Mesenteric fat pad (tissue), 1 donor: Measurements from ENCODE around the gene COL5A1. TPM values are rescaled to one million over a fixed set of nuclear protein-coding genes. Genes with fewer than 3 reads are reported as not detected.
"Not testable (repeated sequence)": the region's sequence is repeated elsewhere in the genome, so short reads cannot be mapped to it uniquely, and the experiment has no call there.

Source experiments
- DNase-seq: peaks from one replicate; pipeline ENCODE4 v3.0.0-alpha.2; 2020; ENCODE audit warnings: low spot score
- total RNA-seq: library from RNA; stranded (reverse); fragmentation: NEBNext Ultra II Directional; extraction: Animal tissue kit (Norgen Biotek cat#: 25700); gene quantifications from one replicate; pipeline ENCODE4 v1.2.1, GENCODE V29; 2021
- donor health status: DM: yes; HTN: yes; CAD: no.

Gene COL5A1
- total RNA-seq, 1 donor from 2014 or later, result 84.7 TPM

GRCh38 chr9:134690301-134690751, 48.7 kb downstream of the COL5A1 start:
- no peak for DNase-seq

GRCh38 chr9:134690946-134691694, 49.5 kb downstream of the COL5A1 start:
- DNase-seq, result no peak

GRCh38 chr9:134691695-134692572, 50.3 kb downstream of the COL5A1 start:
- DNase-seq, result no peak

DNA sequence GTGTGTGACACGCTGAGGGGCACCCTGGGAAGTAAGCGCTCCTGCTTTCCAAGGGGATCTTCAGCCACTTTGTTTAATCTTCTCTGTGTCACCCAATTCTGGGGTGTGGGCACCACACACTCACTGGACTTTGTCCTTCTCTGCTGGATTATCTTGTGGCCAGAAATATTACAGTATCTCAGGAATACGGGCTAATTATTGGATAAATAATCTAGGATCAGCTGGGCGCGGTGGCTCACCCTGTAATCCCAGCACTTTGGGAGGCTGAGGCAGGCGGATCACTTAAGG, 50.9 kb downstream of the COL5A1 start:
- no peak for DNase-seq

DNA sequence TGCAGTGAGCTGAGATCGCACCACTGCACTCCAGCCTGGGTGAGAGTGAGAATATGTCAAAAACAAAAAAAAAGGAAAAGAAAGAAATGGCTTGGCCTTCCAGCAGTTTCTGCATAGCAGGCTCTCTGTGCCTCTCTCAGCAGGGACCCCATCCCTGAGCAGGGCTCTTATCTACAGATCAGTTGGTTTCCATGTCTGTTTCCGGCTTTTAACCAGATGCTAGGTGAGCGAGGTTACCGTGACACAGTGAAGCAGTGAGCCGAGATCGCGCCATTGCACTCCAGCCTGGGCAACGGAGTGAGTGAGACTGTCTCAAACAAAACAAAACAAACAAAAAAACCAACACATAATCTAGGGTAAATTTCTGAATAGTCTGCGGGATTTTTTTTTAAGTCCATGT, 51.4 kb downstream of the COL5A1 start:
- DNase-seq, result no peak

GRCh38 chr9:134693641-134694367, 52.2 kb downstream of the COL5A1 start:
- no peak for DNase-seq

DNA sequence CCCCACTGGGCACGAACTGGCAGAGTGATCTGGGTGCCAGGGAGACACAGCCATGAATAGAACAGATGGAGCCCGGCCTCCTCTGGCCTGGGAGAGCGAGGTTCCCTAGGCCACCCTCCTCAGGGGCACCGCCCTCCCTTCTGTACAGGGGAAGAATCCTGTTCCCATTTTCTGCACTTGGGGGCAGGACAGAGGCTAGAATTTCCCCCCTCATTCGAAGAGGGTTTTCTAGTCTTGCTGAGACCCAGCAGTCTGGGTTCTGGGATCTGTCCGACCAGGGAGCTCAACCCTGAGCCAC, 52.7 kb downstream of the COL5A1 start:
- no peak for DNase-seq

DNA sequence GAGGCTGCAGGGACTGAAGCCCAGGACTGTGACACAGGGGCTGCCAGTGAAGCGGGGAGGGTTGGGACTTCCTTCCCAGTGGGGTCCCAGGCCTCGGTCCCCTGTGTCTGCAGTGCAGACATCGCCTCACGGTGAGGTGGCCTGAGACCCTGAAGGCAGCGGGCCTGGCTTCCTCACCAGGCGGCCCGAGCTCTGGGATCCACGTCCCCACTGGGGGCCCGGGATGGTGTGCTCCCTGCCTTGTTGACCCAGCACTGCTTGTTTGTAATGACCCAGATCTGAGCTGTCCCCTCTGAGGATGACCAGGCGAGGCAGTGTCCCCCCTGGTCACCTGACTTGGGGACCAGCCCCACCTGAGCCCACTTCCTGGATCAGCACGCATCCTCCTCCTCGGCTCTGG, 53.1 kb downstream of the COL5A1 start:
- DNase-seq, result no peak

GRCh38 chr9:134695144-134695543, 53.5 kb downstream of the COL5A1 start:
- no peak for DNase-seq

DNA sequence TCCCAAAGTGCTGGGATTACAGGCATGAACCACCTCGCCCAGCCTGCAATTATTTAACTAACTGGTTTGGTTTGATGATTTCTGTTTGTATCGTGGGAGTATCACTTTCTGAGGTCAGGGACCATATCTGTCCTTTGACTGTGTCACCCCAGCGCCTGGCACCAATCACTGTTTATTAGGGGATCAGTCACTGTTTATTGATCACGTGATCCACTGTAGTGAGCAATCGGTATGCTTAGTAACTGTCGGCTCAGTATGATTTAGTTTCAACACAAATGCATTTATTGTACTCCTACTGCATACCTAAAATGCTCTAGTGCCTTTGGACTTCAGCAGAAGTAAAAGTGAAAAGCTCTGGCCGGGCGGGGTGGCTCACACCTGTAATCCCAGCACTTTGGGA, 54.8 kb downstream of the COL5A1 start:
- DNase-seq, result no peak

DNA sequence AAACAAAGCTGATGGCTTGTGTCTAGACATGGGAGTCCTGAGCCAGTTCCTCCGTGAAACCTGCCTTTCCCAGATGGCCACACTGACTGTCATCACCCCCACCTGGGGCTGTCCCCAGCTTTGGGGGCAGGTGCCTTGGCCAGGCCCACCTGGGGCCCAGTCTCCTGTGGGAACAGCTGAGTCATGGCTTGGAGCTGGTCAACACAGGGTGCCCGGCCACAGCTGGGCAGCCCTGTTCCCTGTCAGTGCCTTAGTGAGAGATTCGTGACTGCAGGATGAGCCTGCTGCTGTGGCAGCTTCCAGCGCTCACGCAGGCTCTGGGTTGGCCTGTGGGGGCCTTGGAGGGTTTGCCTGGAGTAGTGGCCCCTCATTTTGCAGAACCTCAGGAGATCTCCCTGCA, 56.5 kb downstream of the COL5A1 start:
- no peak for DNase-seq

- no peak for DNase-seq
Measured at GRCh38 chr9:134698587-134699342, 57.2 kb downstream of the COL5A1 start.

- no peak for DNase-seq
Measured at GRCh38 chr9:134699343-134699740, 57.7 kb downstream of the COL5A1 start.

DNA sequence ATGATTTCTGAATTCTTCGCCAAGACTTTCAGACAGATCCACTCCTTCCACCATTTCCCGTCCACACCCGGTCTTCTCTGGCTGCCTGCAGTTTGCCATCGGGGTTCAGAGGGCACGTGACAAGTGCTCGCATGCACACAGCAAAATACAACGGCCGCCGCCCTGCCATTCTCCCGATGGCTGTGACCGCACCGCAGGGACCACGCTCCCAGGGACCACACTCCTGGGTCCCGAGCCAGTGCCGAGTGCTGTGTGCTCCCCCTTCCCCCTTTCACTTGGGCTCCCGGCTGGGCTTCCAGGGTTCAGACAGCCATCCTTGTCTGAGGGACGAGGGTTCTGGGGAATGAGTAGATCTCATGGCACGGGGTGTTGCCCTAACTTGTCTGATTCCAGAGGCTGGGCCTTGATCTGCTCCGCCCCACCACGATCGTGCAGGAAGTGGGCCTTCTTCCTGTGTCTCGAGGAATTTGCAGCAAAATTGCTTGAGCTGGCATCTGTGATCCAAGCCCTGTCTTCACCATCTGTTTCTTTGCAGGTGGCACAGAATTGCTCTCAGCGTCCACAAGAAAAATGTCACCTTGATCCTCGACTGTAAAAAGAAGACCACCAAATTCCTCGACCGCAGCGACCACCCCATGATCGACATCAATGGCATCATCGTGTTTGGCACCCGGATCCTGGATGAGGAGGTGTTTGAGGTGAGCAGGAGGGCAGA, 59.2 kb downstream of the COL5A1 start:
- DNase-seq, result no peak

DNA sequence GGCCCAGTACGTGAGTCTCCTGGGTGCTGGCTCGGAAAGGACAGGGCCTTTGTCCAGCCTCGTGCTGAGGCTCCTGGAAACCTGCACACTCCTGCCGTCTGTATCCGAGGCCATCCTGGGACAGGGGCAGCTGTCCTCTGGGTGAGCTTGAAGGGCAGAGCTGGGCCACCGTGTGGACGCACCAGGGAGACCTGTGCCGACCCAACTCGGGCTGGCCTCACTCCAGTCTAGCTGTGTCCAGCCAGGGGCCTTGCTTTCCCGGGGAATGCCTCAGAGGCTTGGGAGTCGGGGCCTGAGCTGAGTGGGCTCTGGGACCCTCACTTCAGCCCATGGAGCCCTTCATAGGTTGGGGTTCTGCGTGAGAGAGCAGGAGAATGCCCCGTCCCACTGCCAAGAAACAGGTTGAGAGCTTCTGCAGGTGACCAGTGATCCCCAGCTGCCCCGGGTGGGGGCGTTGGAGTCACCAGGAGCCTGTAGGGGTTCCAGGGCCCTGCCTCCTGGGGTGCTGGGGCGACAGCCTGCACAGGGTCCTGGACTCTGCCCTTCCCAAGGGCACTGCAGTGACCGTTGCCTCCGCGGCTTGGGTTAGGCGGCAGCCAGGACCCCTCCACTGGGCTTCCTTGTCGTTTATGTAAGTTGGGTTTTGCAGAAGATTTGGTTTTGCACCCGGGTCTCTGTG, 60.1 kb downstream of the COL5A1 start:
- DNase-seq, result no peak

- no peak for DNase-seq
Measured at GRCh38 chr9:134702291-134702690, 60.7 kb downstream of the COL5A1 start.

DNA sequence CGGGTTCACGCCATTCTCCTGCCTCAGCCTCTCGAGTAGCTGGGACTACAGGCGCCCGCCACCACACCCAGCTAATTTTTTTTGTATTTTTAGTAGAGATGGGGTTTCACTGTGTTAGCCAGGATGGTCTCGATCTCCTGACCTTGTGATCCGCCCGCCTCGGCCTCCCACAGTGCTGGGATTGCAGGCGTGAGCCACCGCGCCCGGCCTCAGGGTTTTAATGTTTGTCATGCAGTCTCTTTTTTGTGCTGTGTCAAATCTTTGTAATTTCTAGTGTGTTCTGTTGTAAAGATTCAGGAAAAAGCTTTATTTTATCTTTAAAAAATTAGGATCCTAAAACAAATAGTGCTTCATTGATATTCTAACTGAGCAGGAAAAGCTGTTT, 62.1 kb downstream of the COL5A1 start:
- DNase-seq, result not testable (repeated sequence)

DNA sequence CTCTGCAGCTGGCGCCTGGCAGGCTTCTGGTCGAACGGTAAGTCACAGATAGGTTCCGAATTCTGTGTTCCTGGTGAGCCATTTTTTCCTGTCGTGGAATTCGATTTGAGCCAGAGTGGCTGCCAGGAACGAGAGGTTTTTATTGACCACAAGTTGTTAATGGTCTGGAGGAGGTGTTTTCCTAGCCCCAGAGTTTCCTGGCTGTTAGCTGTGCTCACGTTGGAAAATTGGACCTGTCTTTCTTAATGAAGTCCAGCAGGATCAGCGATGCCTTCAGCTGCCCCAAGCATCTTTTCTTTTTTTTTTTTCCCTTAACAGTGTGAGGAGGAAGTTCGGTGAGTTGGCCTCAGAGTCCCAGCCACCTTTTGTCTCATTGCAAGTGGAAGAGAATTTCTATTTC, 62.9 kb downstream of the COL5A1 start:
- DNase-seq, result no peak

- no peak for DNase-seq
Measured at GRCh38 chr9:134705786-134706185, 64.2 kb downstream of the COL5A1 start.

DNA sequence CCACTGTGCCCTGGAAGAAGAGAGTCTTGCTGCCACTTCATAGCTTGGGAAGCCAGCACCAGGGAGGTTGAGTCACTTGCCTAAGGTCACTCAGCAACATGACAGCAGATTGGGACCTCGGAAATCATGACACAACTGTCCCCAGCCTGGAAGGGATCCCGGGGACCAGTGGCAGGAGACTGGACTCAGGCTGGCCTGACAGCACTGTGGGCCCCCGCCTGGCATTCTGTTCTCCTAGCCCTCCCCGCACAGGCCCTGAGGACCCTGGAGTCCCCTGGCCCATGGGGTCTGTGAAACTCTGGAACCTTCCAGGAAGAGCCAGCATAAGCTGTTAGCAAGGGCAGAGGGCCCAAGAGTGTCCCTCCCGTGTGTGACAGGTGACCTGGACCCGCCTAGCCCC, 64.9 kb downstream of the COL5A1 start:
- no peak for DNase-seq
